ENCODE results near the gene WDR70. TPM values are rescaled to one million over a fixed set of nuclear protein-coding genes. Genes with fewer than 3 reads are reported as not detected.
"Not testable (repeated sequence)": the region's sequence is repeated elsewhere in the genome, so short reads cannot be mapped to it uniquely, and the experiment has no call there.

Gene WDR70
- total RNA-seq, 6 experiments from 2014 or later = 24.0 to 29.7 (median 26.0) TPM

- H3K4me1 Mint-ChIP-seq (ENCODE audit: low read depth) = peaks cover 18% of the 10 kb centered on the region
- H3K27ac Mint-ChIP-seq = no peak overlapping the region; the same call in 1 of the 2 replicates
- DNase-seq = no peak
- H3K9me3 Mint-ChIP-seq = peaks cover 17% of the 10 kb centered on the region
- TF ChIP-seq CTCF (IDR thresholded peaks at IDR 0.05) = no peak
- H3K36me3 Mint-ChIP-seq (ENCODE audit: low read depth) = peaks cover 20% of the 10 kb centered on the region
- peaks cover 2% of the 10 kb centered on the region; the same call in 1 of the 2 replicates for H3K27me3 Mint-ChIP-seq (ENCODE audit: insufficient read depth)
- H3K4me3 Mint-ChIP-seq = no peak overlapping the region
These were observed 225.2 kb downstream of the WDR70 start for GRCh38 chr5:37604290-37604689.

DNA sequence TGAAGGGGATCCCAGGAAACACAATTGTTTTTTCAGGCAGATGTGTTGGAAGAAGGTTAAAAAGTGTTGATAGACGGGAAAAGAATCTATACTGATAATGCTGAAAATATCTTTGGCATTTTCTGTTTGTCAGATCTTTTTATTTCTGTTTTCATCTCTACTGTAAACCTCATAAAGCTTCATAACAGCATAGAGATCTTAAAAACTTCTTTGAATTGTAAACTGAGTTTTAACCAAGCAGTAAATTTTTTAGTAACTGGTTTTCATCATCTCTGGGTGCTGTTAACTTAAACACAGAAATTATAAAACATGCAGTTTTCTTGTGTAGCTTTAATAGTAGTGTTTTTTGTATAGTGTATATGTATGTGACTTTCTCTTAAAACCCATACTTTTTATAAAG, 227.0 kb downstream of the WDR70 start:
- Mint-ChIP-seq H3K9me3 (peaks cover 8% of the 10 kb centered on the region), H3K36me3 (ENCODE audit: low read depth) (peaks cover 12% of the 10 kb centered on the region), H3K4me1 (ENCODE audit: low read depth) (peaks cover 18% of the 10 kb centered on the region), H3K4me3 (no peak overlapping the region), H3K27me3 (ENCODE audit: insufficient read depth) (peaks cover 2% of the 10 kb centered on the region; the same call in 1 of the 2 replicates), H3K27ac (no peak overlapping the region)
- TF ChIP-seq CTCF (IDR thresholded peaks at IDR 0.05) = no peak
- DNase-seq = no peak

- peaks cover 6% of the 10 kb centered on the region for H3K36me3 Mint-ChIP-seq (ENCODE audit: low read depth)
- H3K4me1 Mint-ChIP-seq (ENCODE audit: low read depth) = peaks cover 18% of the 10 kb centered on the region
- no peak overlapping the region for H3K4me3 Mint-ChIP-seq
- peaks cover 2% of the 10 kb centered on the region; the same call in 1 of the 2 replicates for H3K27me3 Mint-ChIP-seq (ENCODE audit: insufficient read depth)
- peaks cover 2% of the 10 kb centered on the region for H3K9me3 Mint-ChIP-seq
- H3K27ac Mint-ChIP-seq = no peak overlapping the region
- no peak for DNase-seq
- TF ChIP-seq CTCF (IDR thresholded peaks at IDR 0.05) = no peak
These were observed 227.6 kb downstream of the WDR70 start for GRCh38 chr5:37606632-37607248.

DNA sequence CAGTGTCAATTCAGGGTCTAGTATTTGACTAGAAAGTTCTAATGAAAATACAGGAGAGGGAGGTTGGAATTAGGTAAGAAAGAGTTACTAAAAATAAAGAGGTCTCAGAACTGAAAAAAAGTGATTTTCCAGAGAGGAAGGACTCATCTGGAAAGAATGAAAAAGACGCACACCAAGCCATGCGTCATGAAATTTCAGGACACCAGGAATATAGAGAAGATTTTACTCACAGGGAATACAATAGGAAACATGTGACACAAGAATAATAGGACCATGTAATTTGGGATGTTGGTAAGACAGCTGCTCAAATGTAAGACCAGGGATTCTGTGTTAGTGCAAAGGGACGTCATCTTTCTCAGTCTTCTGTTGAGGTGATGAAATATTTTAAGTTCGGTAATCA, 236.1 kb downstream of the WDR70 start:
- H3K36me3 Mint-ChIP-seq (ENCODE audit: low read depth) = peaks cover 4% of the 10 kb centered on the region; the same call in 1 of the 2 replicates
- TF ChIP-seq CTCF (IDR thresholded peaks at IDR 0.05) = no peak
- H3K9me3 Mint-ChIP-seq = no peaks in the 10 kb centered on the region
- peak overlapping the region; percentile 90 for H3K27ac Mint-ChIP-seq
- H3K4me3 Mint-ChIP-seq = peak overlapping the region; percentile 71
- peaks cover 55% of the 10 kb centered on the region for H3K4me1 Mint-ChIP-seq (ENCODE audit: low read depth)
- DNase-seq = peak; percentile 85
- no peaks in the 10 kb centered on the region; the same call in 1 of the 2 replicates for H3K27me3 Mint-ChIP-seq (ENCODE audit: insufficient read depth)

GRCh38 chr5:37619353-37619752, 240.2 kb downstream of the WDR70 start:
- peaks cover 8% of the 10 kb centered on the region; the same call in 1 of the 2 replicates for H3K36me3 Mint-ChIP-seq (ENCODE audit: low read depth)
- no peak for TF ChIP-seq CTCF (IDR thresholded peaks at IDR 0.05)

DNA sequence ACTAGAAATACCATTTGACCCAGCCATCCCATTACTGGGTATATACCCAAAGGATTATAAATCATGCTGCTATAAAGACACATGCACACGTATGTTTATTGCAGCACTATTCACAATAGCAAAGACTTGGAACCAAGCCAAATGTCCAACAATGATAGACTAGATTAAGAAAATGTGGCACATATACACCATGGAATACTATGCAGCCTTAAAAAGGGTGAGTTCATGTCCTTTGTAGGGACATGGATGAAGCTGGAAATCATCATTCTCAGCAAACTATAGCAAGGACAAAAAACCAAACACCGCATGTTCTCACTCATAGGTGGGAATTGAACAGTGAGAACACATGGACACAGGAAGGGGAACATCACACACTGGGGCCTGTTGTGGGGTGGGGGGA, 243.2 kb downstream of the WDR70 start:
- H3K9me3 Mint-ChIP-seq = not testable (repeated sequence)

More at GRCh38 chr5:37619353-37619752, 240.2 kb downstream of the WDR70 start:
- H3K27me3 Mint-ChIP-seq (ENCODE audit: insufficient read depth) = no peaks in the 10 kb centered on the region; the same call in none of the 2 replicates
- H3K27ac Mint-ChIP-seq = peak overlapping the region; percentile 55; the same call in 1 of the 2 replicates
- peaks cover 43% of the 10 kb centered on the region for H3K4me1 Mint-ChIP-seq (ENCODE audit: low read depth)
- H3K4me3 Mint-ChIP-seq = no peak overlapping the region
- H3K9me3 Mint-ChIP-seq = no peaks in the 10 kb centered on the region
- peak; percentile 24 for DNase-seq

More for the DNA sequence above, 243.2 kb downstream of the WDR70 start:
- peaks cover 20% of the 10 kb centered on the region for H3K4me1 Mint-ChIP-seq (ENCODE audit: low read depth)
- H3K4me3 Mint-ChIP-seq; H3K27me3 Mint-ChIP-seq (ENCODE audit: insufficient read depth); H3K27ac Mint-ChIP-seq; DNase-seq: not testable (repeated sequence)
- H3K36me3 Mint-ChIP-seq (ENCODE audit: low read depth) = peaks cover 12% of the 10 kb centered on the region
